8988T (cell line): Measurements from ENCODE around the gene ETS1.

ENCODE experiments used
- DNase-seq: peaks from one replicate; pipeline ENCODE4 v3.0.0; 2011

ETS1 gene

GRCh38 chr11:128515826-128516778, 71.3 kb downstream of the ETS1 start:
- DNase-seq: no peak

DNA sequence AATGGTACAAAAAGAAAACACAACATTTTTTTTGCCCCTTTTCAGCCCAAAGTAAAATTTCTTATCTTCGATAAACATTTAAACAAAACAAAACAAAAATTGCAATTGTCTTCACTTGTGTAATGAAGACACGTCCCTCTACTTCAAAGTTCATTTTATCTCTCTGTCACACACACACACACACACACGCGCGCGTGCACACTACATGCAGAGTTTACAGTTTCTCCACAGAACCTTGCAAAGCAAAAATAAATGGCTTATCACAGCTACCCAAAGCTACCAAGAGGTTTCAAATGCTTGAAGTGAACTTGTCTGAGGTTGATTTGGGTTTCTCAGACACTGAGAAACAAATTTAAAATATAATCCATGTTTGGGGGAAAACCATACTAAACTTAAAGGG, 72.3 kb downstream of the ETS1 start:
- no peak for DNase-seq

DNA sequence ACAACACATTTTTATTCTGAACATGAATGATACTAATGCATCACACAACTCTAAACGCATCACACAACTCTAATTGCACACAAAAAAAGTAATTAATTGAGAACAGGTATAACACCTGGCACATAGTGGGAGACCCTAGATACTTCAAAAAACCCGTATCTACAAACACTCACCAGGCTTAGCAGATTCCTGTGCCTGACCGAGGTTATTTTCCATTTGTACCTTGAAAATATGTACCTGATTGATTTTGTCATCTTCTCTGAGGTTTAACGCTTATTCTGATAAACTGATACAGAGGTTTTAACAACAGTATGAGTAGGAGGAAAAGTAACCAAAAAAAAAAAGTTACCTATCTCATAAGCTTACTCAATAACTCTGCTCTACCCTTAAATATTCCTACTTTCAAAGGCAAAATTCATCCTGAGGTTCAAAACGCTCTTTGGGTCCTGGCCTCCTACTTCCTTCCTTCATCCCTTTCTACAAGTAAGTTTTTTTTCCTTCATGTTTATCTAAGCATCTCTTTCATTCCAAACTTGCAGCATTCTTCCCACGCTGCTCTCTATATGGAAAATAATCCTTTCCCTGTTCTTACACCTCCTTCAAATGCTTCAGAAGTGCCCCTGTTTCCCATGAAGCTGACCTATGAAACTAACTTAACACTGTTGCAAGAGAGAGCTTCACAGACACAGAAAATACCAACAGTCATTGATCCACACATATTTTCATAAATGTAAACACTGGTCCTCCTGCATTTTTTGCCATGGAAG, 73.3 kb downstream of the ETS1 start:
- no peak for DNase-seq

- DNase-seq: no peak
These were observed 74.8 kb downstream of the ETS1 start for GRCh38 chr11:128512474-128512996.

- DNase-seq: no peak
These were observed 75.6 kb downstream of the ETS1 start for GRCh38 chr11:128511712-128512111.

DNA sequence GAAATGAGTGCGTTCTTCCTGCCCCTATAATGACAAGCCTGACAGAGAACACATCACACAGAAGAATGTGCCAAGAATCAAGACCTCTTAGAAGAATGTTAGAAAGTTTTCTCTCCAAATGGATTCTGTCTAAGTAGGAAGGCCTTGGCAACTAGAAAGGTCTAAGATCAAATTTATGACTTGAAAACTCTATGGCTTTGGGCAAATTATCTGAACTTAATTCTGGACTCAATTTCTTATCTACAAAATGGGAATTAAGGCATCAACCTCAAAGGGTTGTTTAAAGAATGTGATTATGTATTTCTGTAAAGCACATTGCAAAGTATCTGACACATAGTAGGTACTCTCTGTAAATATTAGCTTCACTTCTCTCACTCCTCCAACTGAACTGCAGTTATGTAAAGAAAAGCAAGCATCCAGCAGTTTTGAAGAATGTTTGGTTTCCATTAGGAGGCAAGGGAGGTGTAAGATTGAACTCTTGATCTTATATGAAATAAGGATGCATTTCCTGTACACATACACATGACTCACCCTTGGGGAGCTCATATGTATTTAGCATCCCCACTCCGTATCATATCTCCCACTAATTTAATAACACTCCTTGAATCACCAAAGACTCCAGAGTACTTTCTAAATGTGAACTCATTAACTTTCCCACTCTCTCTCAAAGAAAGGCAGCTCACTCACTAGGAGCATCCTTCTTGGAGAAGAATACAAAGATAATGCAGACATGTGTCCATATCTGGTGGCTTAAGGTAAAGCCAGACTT, 77.6 kb downstream of the ETS1 start:
- DNase-seq: no peak

GRCh38 chr11:128508770-128509510, 78.4 kb downstream of the ETS1 start:
- DNase-seq: no peak

DNA sequence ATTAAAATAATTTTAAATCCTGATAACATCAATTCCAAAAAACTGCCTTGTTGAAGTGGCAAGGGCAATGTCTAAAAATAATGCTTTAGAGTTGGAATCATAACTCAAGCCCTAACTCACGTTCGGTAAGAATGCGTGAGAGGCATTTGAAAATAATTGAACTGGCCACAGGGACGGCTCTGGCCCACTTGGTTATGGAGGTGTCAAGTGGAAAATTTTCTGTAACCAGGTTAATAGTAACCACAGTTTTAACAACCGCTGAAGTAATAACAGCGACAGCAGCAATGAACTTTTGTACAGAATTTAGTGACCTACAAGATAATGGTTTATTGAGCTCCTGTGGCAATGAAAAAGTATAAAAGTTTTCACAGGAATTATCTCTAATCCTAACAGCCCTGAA, 79.4 kb downstream of the ETS1 start:
- no peak for DNase-seq

DNA sequence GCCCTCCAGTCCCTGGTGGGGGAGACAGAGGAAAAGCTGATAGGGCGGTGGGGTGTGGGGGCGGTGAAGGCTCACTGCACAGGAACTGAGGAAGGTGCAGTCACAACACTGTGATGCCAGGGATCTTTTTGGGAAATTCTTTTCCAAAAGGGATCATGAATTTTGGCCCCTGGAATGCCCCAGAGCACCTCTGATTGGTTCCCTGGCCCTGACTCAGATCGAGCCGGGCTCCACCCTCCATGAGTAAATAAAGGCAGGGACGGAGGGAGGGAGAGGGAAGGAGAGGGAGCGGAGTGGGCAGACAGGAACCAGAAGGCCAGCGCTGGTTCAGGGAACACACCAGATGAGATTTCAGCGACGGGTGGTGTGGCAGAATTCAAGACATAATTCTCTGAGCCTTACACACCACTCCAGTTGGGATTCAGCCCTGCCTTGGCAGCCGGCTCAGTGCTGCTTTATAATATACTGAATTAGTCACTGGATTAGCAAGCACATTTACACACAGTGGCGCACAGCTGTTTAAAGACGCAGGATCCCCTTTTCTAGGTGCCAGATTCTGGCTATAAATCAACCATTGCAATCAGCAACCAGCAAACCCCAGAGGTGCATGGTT, 80.3 kb downstream of the ETS1 start:
- DNase-seq: no peak

DNA sequence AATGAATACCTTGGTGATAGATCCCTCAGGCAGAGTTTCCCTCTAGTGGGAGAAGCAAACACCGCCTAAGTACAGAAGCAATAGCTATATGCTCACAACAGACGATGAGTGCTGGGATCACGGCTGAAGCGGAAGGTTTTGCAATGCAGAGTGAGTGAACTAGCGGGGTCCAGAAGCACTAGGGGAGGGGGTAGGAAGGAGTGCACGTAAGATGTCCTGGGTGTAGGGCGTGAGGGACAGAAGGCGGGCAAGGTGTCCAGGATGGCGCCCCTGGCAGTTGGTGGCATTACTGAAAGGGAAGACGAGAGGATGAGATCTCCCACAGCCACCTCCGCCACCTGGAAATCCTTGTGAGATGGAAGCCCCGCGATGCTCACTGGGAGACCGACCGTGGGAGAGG, 81.0 kb downstream of the ETS1 start:
- DNase-seq: no peak

- no peak for DNase-seq
These were observed 81.8 kb downstream of the ETS1 start for GRCh38 chr11:128505449-128506065.

GRCh38 chr11:128504486-128504885, 82.9 kb downstream of the ETS1 start:
- no peak for DNase-seq

- DNase-seq: no peak
These were observed 83.9 kb downstream of the ETS1 start for GRCh38 chr11:128503245-128503991.

GRCh38 chr11:128502726-128503125, 84.6 kb downstream of the ETS1 start:
- no peak for DNase-seq

DNA sequence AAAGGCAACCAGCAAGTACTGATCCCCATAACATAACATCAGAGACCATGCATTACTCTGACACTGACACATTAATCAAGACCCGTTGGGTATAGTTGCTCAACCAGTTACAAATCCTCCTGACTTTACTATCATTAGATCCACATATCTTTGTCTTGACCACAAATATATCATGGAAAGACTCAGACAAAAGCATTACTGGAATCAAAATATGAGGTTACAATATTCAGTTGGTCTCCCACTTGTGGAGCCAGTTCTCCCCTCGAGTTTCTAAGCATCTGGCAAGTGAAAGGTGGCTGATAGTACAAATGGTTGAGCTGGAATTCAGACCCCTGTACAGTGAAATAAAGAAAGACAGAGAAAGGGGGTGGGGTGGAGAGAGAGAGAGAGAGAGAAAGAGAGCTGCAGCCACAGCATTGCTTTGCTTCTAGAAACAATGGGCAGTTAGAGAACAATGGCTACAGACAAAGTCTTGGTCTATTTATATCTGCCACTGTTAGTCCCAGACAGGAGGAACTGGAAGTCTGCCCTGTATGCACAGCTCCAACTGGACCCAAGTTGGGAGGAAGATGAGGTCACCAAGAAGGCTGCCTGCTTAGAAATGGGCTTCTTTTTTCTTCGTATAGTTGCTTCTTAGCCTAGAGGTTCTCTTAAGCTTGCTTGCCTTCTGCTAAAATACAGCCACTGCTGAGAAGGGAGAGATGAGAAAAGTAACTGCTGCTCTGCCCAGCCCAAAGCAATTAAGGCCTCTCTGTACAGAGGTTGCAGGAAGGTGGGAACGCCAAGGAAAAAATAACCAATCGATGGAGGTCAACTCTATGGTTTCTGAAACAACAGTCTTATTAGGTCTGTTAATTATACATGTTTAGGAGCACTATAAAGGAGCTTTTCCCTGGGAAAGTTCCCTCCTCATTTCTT, 85.5 kb downstream of the ETS1 start:
- DNase-seq: no peak

DNA sequence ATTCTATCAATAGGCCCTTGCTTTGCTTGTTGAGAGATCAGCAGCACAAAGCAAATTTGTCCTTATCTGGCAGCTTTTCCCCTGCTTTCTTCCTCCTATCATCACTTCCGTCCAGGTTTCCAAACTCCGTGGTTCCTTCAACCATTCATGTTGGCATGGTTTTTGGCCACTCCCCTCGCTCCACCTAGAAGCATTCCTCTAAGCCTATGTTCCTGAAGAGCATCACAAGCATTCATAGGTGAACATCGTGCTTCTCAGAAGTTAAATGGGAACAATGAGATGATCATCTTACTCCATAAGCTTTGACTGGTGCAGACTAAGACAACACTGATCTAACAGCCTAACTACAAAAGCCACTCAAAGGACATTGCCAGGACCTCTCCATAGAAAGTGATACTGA, 86.3 kb downstream of the ETS1 start:
- DNase-seq: no peak

GRCh38 chr11:128500493-128500892, 86.9 kb downstream of the ETS1 start:
- DNase-seq: no peak

- no peak for DNase-seq
These were observed 87.6 kb downstream of the ETS1 start for GRCh38 chr11:128499613-128500253.

DNA sequence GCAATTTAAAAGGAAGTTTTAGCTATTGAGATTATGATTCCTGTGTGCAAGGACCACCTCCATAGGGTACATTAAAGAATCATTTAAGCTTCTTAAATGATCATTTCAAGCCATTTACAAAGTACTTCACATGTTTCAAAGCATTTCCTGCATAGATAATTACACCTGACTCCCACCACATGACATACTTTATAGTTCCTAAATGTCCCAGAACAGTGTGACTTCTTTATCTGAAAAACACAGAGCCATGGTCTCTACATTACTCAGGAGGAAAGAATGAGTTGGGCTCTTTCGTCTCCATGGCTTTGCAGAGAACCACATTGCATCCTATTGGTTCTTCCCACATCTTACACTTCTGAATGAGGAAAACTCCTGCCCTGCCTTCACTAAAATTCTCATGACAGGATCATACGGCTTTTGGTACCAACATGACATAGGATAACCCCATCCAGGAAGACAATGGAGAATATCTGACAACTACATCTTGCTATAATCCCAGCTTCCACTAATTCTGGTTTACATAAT, 88.6 kb downstream of the ETS1 start:
- no peak for DNase-seq
